ENCODE results near the gene KCNC1.

GRCh38 chr11:17766073-17766359 is 31.4 kb downstream of the KCNC1 start:
- no peak for TF ChIP-seq EZH2 (IDR thresholded peaks at IDR 0.05)
- TF ChIP-seq POLR2AphosphoS5 (IDR thresholded peaks at IDR 0.05; ENCODE audit: borderline replicate concordance, low read depth, low read length) = no peak

All from SK-N-MC (cell line).